Breast epithelium (tissue), 3 donors: ENCODE measurements around the gene TTC17.

Experiments
- CTCF ChIP-seq, 3 donors: fragments of 450-650 bp; IDR thresholded peaks; one replicate each; pipeline ENCODE4 v1.5.1; 2016 to 2017; ENCODE audit warnings: antibody characterized with exemption in 3 of 3, mild to moderate bottlenecking in 3 of 3, moderate library complexity in 3 of 3
- POLR2A ChIP-seq: fragments of 450-650 bp; IDR thresholded peaks from one replicate; pipeline ENCODE4 v1.6.1; 2016; ENCODE audit warnings: antibody characterized with exemption, mild to moderate bottlenecking, moderate library complexity
- POLR2AphosphoS5 ChIP-seq, 3 donors: sonication (generic); formaldehyde crosslinking; IDR thresholded peaks; one replicate each; pipeline ENCODE4 v1.6.1; 2017; ENCODE audit warnings: antibody characterized with exemption in 3 of 3

- TF ChIP-seq POLR2A (no peak), CTCF (IDR thresholded peaks at IDR 0.05) (no peak), POLR2AphosphoS5 (IDR thresholded peaks at IDR 0.05) (no peak)
Measured at GRCh38 chr11:43440486-43440885, 81.8 kb downstream of the TTC17 start.
